VCaP (cell line): ENCODE measurements around the gene C2.

Source experiments
- H3K27ac ChIP-seq: fragments of 450-650 bp; 2 replicates; pipeline ENCODE4 v1.5.1; 2017
- TF ChIP-seq, protein P1 (sequence below): fragments of 450-650 bp; conservative IDR thresholded peaks from 2 replicates; pipeline ENCODE4 v1.5.1; 2017; ENCODE audit warnings: mild to moderate bottlenecking, moderate library complexity

C2 gene

DNA sequence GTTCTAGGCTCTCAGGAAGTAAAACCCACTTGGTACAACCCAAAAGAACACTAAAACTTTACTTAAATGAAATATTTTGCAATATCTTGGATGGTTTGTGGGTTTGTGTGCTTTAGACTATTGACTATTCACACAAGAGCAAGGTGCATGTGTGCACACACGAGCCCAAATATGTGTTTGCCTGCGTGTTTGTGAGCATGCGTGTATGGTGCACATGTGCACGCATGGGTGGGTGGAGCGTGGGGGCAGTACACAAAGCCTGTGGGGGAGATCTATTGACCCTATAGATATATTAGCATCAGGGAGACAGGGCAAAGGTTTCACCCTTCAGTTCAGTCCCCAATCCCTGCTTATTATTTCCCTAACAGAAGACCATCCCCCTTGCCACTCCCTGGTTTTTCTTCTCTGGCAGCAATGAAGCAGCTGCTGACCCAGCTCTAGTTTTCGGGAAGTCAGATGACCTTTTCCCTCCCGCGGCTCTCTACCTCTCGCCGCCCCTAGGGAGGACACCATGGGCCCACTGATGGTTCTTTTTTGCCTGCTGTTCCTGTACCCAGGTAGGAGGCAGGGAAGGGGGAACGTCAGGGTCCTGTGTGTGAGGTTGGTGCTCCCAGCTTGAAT is at the start of gene C2:
TSS of gene C2 (plus strand) at position 476 of the 621 bp plus-strand sequence. CDS start at position 512, 36 bp downstream.
- TF ChIP-seq, protein P1, sequence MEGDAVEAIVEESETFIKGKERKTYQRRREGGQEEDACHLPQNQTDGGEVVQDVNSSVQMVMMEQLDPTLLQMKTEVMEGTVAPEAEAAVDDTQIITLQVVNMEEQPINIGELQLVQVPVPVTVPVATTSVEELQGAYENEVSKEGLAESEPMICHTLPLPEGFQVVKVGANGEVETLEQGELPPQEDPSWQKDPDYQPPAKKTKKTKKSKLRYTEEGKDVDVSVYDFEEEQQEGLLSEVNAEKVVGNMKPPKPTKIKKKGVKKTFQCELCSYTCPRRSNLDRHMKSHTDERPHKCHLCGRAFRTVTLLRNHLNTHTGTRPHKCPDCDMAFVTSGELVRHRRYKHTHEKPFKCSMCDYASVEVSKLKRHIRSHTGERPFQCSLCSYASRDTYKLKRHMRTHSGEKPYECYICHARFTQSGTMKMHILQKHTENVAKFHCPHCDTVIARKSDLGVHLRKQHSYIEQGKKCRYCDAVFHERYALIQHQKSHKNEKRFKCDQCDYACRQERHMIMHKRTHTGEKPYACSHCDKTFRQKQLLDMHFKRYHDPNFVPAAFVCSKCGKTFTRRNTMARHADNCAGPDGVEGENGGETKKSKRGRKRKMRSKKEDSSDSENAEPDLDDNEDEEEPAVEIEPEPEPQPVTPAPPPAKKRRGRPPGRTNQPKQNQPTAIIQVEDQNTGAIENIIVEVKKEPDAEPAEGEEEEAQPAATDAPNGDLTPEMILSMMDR = no peak
- H3K27ac ChIP-seq = no peak within 1 kb of the TSS

DNA sequence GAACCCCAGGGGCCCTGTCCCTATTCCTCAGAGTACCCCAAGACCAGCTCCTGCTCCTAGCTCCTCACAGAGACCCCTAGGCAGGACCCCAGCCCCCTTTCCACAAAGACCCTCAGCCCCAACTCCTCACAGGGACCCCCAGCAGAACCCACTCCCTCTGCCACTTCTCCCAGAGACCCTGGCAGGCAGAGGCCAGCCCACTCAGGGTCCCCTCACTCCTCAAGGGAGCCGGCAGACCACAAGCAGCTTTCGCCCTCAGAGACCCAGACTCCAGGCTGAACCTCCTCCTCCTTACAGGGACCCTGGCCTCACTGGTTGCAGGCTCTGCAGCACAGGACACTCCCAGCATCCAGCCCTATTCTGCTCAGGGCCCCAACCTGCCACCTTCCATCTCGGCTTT is 49.3 kb upstream of the C2 start:
- TF ChIP-seq, protein P1 = no peak
- H3K27ac ChIP-seq = peak overlapping the region; percentile 99

DNA sequence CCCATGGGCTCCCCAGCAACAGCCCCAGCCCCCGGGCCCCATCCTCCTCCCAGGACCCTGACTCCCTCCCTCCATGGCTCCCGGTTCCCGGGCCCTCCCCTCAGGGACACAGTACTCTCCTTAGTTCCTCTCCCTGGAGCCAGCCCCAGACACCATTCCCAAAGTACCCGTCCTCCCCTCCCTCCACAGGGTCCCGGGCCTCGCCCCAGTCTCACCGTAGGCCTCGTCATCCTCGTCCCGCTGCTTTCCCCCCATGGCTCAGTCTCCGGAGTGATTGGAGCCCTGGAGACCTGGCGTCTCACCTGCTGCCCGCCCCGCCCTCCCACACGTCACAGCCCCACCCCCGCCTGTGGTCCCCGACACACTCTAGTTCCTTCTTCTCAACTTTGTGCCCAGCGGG is 48.8 kb upstream of the C2 start, which contains the start of gene SLC44A4:
TSS of gene SLC44A4 (minus strand) at position 272 of the 400 bp plus-strand sequence. CDS start at position 255, 17 bp downstream.
- TF ChIP-seq, protein P1 = no peak
- peak within 1 kb of the TSS; percentile 99 for H3K27ac ChIP-seq

DNA sequence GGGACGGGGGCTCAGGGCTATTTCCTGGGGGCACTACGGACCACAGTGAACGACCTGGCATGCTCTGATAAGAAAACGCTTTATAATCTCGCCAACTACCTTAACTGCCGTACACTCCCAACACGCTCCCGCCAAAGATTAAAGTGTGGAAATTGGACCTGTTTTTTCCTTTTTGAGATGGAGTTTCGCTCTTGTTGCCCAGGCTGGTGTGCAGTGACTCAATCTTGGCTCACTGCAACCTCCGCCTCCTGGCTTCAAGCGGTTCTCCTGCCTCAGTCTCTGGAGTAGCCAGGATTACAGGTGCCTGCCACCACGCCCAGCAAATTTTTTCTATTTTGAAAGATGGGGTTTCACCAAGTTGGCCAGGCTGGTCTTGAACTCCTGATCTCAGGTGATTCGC is 48.4 kb upstream of the C2 start:
- peak overlapping the region; percentile 99 for H3K27ac ChIP-seq
- TF ChIP-seq, protein P1 = no peak

DNA sequence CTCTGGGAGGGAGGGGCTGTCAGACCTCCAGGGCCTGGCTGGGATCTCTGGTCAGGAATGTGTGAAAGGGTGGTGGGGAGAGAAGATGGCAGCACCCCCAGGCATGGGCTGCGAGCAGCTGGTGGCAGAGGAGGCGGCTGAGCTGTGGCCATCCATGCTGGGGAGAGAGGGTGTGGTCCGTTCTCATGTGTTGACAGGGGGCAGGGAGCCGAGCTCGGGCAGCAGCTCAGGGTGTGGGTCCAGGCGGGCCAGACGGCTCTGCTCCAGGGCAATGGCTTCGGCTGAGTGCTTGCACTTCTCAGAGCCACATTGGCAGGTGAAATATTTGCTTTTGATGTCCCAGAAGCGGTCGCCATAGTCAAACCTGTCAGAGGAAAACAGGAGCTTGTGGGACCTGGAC is 47.6 kb upstream of the C2 start:
- H3K27ac ChIP-seq = peak overlapping the region; percentile 99; the same call in 1 of the 2 replicates
- TF ChIP-seq, protein P1 = no peak

DNA sequence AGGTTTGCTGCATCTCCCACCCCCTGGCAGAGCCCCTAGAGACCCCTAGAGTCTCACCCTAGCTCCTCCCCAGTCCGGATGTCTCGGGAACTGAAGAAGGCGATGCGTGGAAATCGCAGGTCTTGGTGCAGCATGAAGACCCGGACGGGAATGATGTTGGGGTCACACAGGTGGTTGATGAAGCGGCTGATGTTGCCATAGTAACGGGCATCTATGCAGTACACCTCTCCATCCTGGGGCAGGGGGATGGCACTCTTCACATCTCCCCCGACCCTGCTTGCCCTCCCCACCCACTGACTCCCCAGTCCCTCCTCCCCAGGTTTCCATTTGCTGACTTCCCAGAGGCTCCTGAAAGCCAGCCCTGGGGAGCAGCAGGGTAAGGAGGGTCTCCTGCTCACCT is 46.9 kb upstream of the C2 start:
- TF ChIP-seq, protein P1 = no peak
- peak overlapping the region; percentile 5; the same call in 1 of the 2 replicates for H3K27ac ChIP-seq

DNA sequence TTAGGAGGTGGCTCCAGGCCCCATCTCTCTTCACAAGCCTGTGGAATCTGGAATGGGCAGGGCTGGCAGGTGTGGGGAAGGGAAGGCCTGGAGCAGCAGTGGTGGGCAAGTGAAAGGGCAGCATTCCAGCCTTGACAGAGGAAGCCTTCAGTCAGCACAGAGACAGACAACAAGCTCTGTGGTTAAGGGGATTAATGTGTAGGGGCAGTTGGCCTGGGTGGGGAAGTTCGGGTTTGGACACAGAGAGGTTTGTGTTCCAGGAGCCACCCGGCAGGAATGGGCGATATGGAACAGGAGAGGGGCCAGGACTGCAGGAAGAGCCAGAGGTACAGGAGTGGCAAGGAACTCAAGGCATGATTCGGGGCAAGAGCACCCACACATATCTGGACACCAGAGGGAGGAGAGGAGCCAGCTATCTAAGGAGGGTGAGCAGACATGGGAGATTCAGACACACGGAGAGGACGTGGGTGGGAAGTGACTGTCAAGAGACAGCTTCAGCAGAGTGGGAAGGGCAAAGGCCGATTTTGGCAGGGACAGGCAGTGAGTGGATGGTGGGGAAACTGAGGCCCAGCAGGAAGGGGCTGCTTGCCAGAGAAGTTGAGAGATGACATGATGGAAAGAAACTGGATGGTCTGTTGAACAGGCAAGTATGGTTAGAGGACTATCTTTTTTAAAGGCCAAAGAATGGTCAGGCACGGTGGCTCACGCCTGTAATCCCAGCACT is 46.2 kb upstream of the C2 start:
- TF ChIP-seq, protein P1 = no peak
- H3K27ac ChIP-seq = peak overlapping the region; percentile 5; the same call in 1 of the 2 replicates
